ENCODE data around the gene JCAD. TPM values are rescaled to one million over a fixed set of nuclear protein-coding genes. Genes with fewer than 3 reads are reported as not detected.

The JCAD gene
- total RNA-seq, 4 donors from 2014 or later, result 30.0 to 65.3 (median 44.2) TPM

GRCh38 chr10:30093303-30093950 is 34.0 kb upstream of the JCAD start:
- no peak for TF ChIP-seq POLR2A (IDR thresholded peaks at IDR 0.05)
- no peak for TF ChIP-seq CTCF (IDR thresholded peaks at IDR 0.05)
- TF ChIP-seq EP300 (IDR thresholded peaks at IDR 0.05), result no peak
- no peaks in the 10 kb centered on the region for H3K9me3 ChIP-seq
- peaks cover 0 to 8% (median 0%) of the 10 kb centered on the region in 4 donors for H3K4me1 ChIP-seq
- no peaks in the 10 kb centered on the region for H3K36me3 ChIP-seq
- no peak overlapping the region for H3K4me3 ChIP-seq
- 85 to 90% methylated on average over 9 of the region's 9 CpGs for WGBS, 2 donors
- no peaks in the 10 kb centered on the region for H3K27me3 ChIP-seq
- no peak for DNase-seq (ENCODE audit: low spot score in 2 of 2)
- no peak overlapping the region for H3K27ac ChIP-seq

- Histone ChIP-seq H3K9me3 (no peaks in the 10 kb centered on the region), H3K36me3 (no peaks in the 10 kb centered on the region), H3K4me1 (peaks cover 0 to 12% (median 0%) of the 10 kb centered on the region in 4 donors), H3K4me3 (no peak overlapping the region), H3K27ac (no peak overlapping the region), H3K27me3 (no peaks in the 10 kb centered on the region)
- 76% methylated on average over 13 to 14 of the region's 14 CpGs for WGBS, 2 donors
- TF ChIP-seq POLR2A (IDR thresholded peaks at IDR 0.05) (no peak), EP300 (IDR thresholded peaks at IDR 0.05) (no peak), CTCF (IDR thresholded peaks at IDR 0.05) (no peak)
- DNase-seq (ENCODE audit: low spot score in 2 of 2), result no peak
Observed at GRCh38 chr10:30092151-30092790, 32.9 kb upstream of the JCAD start.

- WGBS, 2 donors, result 72 to 78% methylated on average over 4 of the region's 4 CpGs
- no peak for DNase-seq (ENCODE audit: low spot score in 2 of 2)
- H3K27me3 ChIP-seq, result no peaks in the 10 kb centered on the region
- H3K27ac ChIP-seq, result no peak overlapping the region
- H3K4me1 ChIP-seq, result peaks cover 0 to 12% (median 0%) of the 10 kb centered on the region in 4 donors
- TF ChIP-seq POLR2A (IDR thresholded peaks at IDR 0.05) (no peak), CTCF (IDR thresholded peaks at IDR 0.05) (no peak), EP300 (IDR thresholded peaks at IDR 0.05) (no peak)
- no peak overlapping the region for H3K4me3 ChIP-seq
- no peaks in the 10 kb centered on the region for H3K36me3 ChIP-seq
- H3K9me3 ChIP-seq, result no peaks in the 10 kb centered on the region
Observed at GRCh38 chr10:30091136-30091535, 31.8 kb upstream of the JCAD start.

GRCh38 chr10:30088178-30088577 is 28.8 kb upstream of the JCAD start:
- WGBS, 2 donors, result 52 to 54% methylated on average over 3 of the region's 3 CpGs
- H3K9me3 ChIP-seq, result no peaks in the 10 kb centered on the region
- H3K27ac ChIP-seq, result no peak overlapping the region
- no peaks in the 10 kb centered on the region for H3K36me3 ChIP-seq
- no peaks in the 10 kb centered on the region for H3K27me3 ChIP-seq
- no peak for TF ChIP-seq EP300 (IDR thresholded peaks at IDR 0.05)
- TF ChIP-seq POLR2A (IDR thresholded peaks at IDR 0.05), result no peak
- TF ChIP-seq CTCF (IDR thresholded peaks at IDR 0.05), result no peak
- DNase-seq (ENCODE audit: low spot score in 2 of 2), result no peak
- H3K4me3 ChIP-seq, result no peak overlapping the region
- H3K4me1 ChIP-seq, result peaks cover 0 to 8% (median 0%) of the 10 kb centered on the region in 4 donors

- TF ChIP-seq EP300 (IDR thresholded peaks at IDR 0.05) (no peak), CTCF (IDR thresholded peaks at IDR 0.05) (no peak), POLR2A (IDR thresholded peaks at IDR 0.05) (no peak)
- Histone ChIP-seq H3K27me3 (no peaks in the 10 kb centered on the region), H3K4me3 (no peak overlapping the region), H3K9me3 (no peaks in the 10 kb centered on the region), H3K4me1 (peaks cover 0 to 6% (median 0%) of the 10 kb centered on the region in 4 donors), H3K27ac (no peak overlapping the region), H3K36me3 (no peaks in the 10 kb centered on the region)
- no peak for DNase-seq (ENCODE audit: low spot score in 2 of 2)
- WGBS, 2 donors, result 89 to 92% methylated on average over 1 of the region's 1 CpG
Observed at GRCh38 chr10:30083934-30084333, 24.5 kb upstream of the JCAD start.
